ENCODE data around the gene SEC61B. TPM values are rescaled to one million over a fixed set of nuclear protein-coding genes. Genes with fewer than 3 reads are reported as not detected.

The SEC61B gene
- total RNA-seq, 4 donors from 2014 or later: 78.8 to 143 (median 117) TPM

DNA sequence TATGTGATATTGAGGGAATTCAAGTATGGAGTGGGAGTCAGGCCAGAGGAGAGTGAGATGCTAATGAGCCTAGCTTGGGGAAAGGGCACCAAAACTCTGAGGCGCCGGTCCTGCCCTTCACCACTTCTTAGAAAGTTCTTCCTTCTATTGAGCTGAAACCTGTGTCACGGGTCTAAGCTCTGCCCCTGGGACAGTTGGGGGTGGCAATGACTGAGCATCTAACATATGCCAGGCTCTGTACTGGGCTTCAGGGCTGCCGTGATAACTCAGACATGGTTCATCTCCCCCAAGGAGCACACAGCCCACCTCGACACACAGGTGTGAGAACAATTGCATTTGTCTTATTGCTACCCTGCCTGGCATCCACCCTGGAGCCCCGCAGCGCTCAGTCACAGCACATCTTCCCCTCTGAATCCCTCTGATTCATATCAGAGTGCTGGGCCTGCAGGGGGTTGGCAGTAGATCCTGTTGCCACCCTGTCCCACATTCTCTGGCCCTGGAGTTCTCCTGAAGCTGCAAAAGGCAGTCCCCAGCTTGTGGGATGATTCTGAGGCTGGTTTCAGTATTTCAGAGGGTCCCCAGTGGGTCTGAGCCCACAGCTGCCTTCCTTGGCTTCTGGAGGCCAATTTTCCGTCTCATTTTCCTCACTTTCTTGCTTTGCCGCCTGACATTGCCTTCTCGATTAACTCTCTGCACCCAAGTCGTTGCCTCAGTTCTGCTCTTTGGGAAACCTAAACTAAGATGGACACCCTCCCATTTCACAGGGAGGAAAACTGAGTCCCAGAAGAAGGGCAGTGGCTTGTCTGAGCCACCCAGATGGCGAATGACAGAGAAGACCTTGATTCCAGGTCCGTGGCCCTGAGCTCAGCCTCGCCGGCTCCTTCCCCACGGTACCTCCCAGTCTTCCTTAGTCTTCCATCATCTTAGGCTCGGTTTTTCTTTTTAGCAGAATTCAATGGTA lies 42.9 kb upstream of the SEC61B start:
- no peak overlapping the region for H3K4me3 ChIP-seq
- intact Hi-C loops (cut with DNase I): no loop called here
- no peaks in the 10 kb centered on the region for H3K36me3 ChIP-seq
- H3K4me1 ChIP-seq: peaks cover 0 to 3% (median 0%) of the 10 kb centered on the region in 3 donors
- H3K27me3 ChIP-seq: no peaks in the 10 kb centered on the region
- no peak overlapping the region for H3K27ac ChIP-seq
- no peaks in the 10 kb centered on the region for H3K9me3 ChIP-seq
- WGBS, 2 donors: 88 to 89% methylated on average over 15 to 17 of the region's 17 CpGs
- no peak for DNase-seq
- TF ChIP-seq CTCF (IDR thresholded peaks at IDR 0.05) (no peak), POLR2A (IDR thresholded peaks at IDR 0.05) (no peak)

DNA sequence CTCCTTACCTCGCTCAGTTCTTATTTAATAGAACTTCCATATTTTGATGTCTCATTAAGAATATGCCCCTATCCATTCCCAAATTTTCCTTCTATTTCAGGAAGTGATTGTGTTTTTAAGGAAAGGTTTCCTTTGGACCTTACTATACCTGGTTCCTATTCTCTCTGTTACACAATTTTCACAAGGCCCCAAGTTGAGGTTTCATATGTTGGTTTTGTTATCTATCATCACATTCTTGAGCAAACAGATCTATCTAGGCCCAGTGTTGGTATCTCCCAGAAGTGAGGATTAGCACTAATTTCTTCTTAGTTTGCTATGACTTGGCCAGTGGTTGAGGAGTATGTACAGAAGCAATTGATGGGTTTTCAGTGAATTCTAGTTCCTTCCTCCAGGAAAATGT lies 41.9 kb upstream of the SEC61B start:
- no peaks in the 10 kb centered on the region for H3K9me3 ChIP-seq
- intact Hi-C loops (cut with DNase I): no loop called here
- H3K36me3 ChIP-seq: no peaks in the 10 kb centered on the region
- TF ChIP-seq CTCF (IDR thresholded peaks at IDR 0.05): no peak
- TF ChIP-seq POLR2A (IDR thresholded peaks at IDR 0.05): no peak
- peaks cover 0 to 13% (median 5%) of the 10 kb centered on the region in 3 donors for H3K4me1 ChIP-seq
- H3K4me3 ChIP-seq: no peak overlapping the region
- 86 to 96% methylated on average over 1 of the region's 1 CpG for WGBS, 2 donors
- no peak overlapping the region for H3K27ac ChIP-seq
- H3K27me3 ChIP-seq: no peaks in the 10 kb centered on the region
- no peak for DNase-seq

GRCh38 chr9:99180662-99181061 lies 41.4 kb upstream of the SEC61B start:
- intact Hi-C loops (cut with DNase I): no loop called here
- no peaks in the 10 kb centered on the region for H3K9me3 ChIP-seq
- no peak overlapping the region for H3K27ac ChIP-seq
- WGBS, 2 donors: 82% methylated on average over 9 of the region's 9 CpGs
- H3K4me1 ChIP-seq: peaks cover 0 to 13% (median 5%) of the 10 kb centered on the region in 3 donors
- no peak overlapping the region for H3K4me3 ChIP-seq
- no peak for TF ChIP-seq POLR2A (IDR thresholded peaks at IDR 0.05)
- no peak for TF ChIP-seq CTCF (IDR thresholded peaks at IDR 0.05)
- no peaks in the 10 kb centered on the region for H3K36me3 ChIP-seq
- no peaks in the 10 kb centered on the region for H3K27me3 ChIP-seq
- DNase-seq: no peak

DNA sequence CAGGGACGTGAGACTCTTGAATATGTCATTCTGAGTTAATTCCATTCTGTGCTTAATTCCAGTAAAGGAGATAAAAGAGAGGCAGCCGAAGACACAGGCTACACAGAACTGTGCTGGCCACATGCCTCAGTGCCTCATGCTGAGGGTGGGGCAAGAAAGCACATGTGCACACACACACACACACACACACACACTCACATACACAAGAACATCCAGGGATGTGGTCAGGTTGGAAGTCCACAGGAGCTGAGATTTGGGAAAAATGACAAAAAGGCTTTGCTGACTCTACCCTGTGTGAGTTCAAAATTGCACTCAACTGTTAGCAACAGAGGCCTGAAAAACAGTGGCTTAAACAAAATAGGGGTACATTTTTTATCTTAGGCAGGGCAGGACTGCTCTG lies 40.9 kb upstream of the SEC61B start:
- H3K36me3 ChIP-seq: no peaks in the 10 kb centered on the region
- H3K27ac ChIP-seq: no peak overlapping the region
- TF ChIP-seq CTCF (IDR thresholded peaks at IDR 0.05): no peak
- no peak for TF ChIP-seq POLR2A (IDR thresholded peaks at IDR 0.05)
- H3K4me1 ChIP-seq: peaks cover 0 to 13% (median 5%) of the 10 kb centered on the region in 3 donors
- no peaks in the 10 kb centered on the region for H3K27me3 ChIP-seq
- DNase-seq: no peak
- H3K4me3 ChIP-seq: no peak overlapping the region
- no peaks in the 10 kb centered on the region for H3K9me3 ChIP-seq
- WGBS, 2 donors: 52% methylated on average over 2 of the region's 2 CpGs
- intact Hi-C loops (cut with DNase I): no loop called here

- H3K27me3 ChIP-seq: no peaks in the 10 kb centered on the region
- peaks cover 0 to 13% (median 5%) of the 10 kb centered on the region in 3 donors for H3K4me1 ChIP-seq
- no peak overlapping the region for H3K27ac ChIP-seq
- WGBS, 2 donors: 59 to 67% methylated on average over 4 of the region's 4 CpGs
- no peak for DNase-seq
- intact Hi-C loops (cut with DNase I): no loop called here
- H3K4me3 ChIP-seq: no peak overlapping the region
- TF ChIP-seq POLR2A (IDR thresholded peaks at IDR 0.05): no peak
- no peak for TF ChIP-seq CTCF (IDR thresholded peaks at IDR 0.05)
- no peaks in the 10 kb centered on the region for H3K36me3 ChIP-seq
- H3K9me3 ChIP-seq: no peaks in the 10 kb centered on the region
Measured at GRCh38 chr9:99181621-99182020, 40.5 kb upstream of the SEC61B start.
